ENCODE data around the gene ST7.
A peak's percentile ranks its signal among the peaks of the same experiment; 100 is the strongest.
"Not testable (repeated sequence)": the region's sequence is repeated elsewhere in the genome, so short reads cannot be mapped to it uniquely, and the experiment has no call there.

Gene ST7

DNA sequence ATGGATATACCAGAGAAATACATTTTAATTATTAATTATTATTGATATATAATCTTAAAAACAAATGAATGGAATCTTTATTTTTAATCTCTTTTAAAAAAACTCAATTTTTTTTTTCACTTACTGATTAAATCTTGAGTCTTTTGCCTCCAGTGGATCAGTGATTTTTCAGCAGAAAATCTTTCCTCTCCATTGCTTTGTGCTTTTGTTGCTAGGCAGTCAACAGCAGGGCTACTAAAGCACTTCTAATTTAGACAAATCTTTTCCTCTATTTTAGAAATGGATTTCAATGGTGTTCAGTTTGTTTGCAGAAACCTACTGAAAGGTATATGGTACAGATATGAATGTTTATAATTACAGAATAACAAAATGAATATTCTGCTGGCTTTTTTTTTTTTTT, 143.6 kb downstream of the ST7 start:
- DNase-seq (ENCODE audit: low spot score) = no peak

GRCh38 chr7:117097860-117098259, 144.6 kb downstream of the ST7 start:
- no peak for DNase-seq (ENCODE audit: low spot score)

- DNase-seq (ENCODE audit: low spot score) = peak; percentile 71
Observed at GRCh38 chr7:117098457-117098856, 145.2 kb downstream of the ST7 start.

DNA sequence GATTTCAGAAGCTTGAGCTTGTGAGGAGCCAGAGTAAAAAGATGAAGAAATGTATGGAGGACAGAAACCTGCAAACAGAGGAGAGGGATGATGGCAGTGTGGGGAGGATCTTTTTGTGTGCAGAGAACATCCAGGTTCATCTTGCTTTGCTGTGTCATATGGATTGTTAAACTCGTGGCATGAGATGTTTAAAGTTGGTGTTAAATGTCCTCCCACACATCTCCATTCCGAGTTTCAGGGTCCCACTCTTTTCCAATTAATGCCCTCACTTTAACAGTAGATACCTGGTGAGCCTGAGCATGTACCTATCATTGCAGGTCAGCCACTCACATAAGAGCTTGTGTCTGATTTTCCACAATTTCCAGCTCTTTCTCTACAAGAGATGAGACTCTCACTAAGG, 147.7 kb downstream of the ST7 start:
- no peak for DNase-seq (ENCODE audit: low spot score)

GRCh38 chr7:117110480-117111315, 157.4 kb downstream of the ST7 start:
- DNase-seq (ENCODE audit: low spot score) = no peak

- no peak for DNase-seq (ENCODE audit: low spot score)
Observed at GRCh38 chr7:117111535-117111934, 158.2 kb downstream of the ST7 start.

DNA sequence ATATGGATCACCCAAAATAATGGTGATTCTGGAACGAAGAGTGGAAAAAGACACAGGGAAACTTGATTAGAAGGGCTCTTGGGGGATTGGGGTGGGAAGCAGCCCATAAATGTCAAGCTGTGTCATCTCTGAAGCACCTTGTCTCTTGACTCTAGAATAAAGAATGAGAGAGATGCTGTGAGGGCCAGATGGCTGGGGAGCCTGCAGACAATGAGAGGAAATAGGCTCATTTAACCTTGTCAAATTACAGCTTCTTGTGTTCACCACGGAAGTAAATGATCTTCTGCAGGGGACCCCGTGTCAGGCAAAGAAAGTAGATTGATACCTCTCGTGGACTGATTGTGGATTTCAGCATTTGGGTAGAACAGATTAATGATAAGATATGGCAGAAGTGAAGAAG, 159.3 kb downstream of the ST7 start:
- DNase-seq (ENCODE audit: low spot score) = no peak

DNA sequence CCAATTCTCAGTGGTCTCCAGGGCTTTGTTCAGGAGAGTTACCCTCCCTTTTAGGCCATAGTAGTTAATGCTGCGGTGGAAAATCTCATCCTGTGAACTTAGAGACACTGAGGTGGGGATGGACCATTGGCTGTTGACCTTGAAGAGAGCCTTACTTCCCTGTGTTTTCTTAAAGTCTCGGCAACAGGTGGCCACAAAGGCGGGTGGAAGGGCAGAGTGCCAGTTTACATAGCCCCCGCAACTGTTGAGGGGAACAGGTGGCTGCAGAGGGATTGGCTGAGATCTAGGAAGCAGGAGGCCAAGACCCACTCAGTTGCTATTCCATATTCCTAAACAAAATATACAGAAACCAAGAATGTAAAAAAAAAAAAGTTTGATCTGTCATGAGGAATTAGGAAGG, 160.6 kb downstream of the ST7 start:
- no peak for DNase-seq (ENCODE audit: low spot score)

GRCh38 chr7:117114272-117114671, 161.0 kb downstream of the ST7 start:
- DNase-seq (ENCODE audit: low spot score) = no peak

GRCh38 chr7:117116211-117116610, 162.9 kb downstream of the ST7 start:
- DNase-seq (ENCODE audit: low spot score) = no peak

DNA sequence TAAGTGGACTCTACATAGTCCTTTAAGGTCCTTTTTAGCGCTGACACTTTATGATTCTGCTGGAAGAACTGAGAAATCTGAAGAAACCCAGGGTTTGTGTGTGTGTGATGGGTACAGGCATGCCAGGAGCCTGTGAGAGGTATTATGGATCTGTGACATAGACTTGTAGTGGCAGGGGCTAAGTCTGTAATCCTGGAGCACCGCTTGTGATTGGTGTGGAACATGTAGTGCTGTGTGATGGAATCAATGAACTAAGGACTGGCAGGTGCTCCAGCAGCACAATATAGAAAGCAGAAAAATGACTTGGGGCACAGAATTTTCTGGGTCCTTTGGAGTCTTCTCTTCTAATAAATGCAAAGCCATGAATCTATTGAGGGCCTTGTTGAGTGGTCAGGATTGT, 163.9 kb downstream of the ST7 start:
- DNase-seq (ENCODE audit: low spot score) = no peak

- DNase-seq (ENCODE audit: low spot score) = no peak
Observed at GRCh38 chr7:117118579-117119180, 165.4 kb downstream of the ST7 start.

- DNase-seq (ENCODE audit: low spot score) = peak; percentile 33
Observed at GRCh38 chr7:117119192-117119924, 166.1 kb downstream of the ST7 start.

DNA sequence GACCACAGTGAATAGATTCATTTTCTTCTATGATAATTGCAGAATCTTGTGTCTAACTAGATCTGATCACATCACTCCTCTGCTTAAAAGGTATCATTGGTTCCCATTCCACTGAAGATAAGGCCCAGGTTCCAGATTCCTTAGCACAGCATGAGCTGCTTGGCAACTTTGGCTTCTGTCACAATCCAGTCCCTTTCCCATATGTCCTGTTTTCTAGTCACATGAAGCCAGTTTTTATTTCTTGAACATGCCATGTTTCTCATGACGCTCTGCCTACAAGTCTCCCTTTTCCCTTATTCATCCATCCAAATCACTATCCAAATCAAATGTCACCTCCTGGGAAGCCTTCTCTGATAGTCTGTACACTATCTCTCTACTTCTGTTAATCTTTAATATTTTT, 167.0 kb downstream of the ST7 start:
- DNase-seq (ENCODE audit: low spot score) = not testable (repeated sequence)

DNA sequence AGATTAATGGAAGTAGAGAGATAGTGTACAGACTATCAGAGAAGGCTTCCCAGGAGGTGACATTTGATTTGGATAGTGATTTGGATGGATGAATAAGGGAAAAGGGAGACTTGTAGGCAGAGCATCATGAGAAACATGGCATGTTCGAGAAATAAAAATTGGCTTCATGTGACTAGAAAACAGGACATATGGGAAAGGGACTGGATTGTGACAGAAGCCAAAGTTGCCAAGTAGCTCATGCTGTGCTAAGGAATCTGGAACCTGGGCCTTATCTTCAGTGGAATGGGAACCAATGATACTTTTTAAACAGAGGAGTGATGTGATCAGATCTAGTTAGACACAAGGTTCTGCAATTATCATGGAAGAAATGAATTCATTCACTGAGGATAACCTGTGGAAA, 168.7 kb downstream of the ST7 start:
- DNase-seq (ENCODE audit: low spot score) = not testable (repeated sequence)

GRCh38 chr7:117122536-117122935, 169.2 kb downstream of the ST7 start:
- DNase-seq (ENCODE audit: low spot score) = no peak

GRCh38 chr7:117123311-117123926, 170.1 kb downstream of the ST7 start:
- no peak for DNase-seq (ENCODE audit: low spot score)

DNA sequence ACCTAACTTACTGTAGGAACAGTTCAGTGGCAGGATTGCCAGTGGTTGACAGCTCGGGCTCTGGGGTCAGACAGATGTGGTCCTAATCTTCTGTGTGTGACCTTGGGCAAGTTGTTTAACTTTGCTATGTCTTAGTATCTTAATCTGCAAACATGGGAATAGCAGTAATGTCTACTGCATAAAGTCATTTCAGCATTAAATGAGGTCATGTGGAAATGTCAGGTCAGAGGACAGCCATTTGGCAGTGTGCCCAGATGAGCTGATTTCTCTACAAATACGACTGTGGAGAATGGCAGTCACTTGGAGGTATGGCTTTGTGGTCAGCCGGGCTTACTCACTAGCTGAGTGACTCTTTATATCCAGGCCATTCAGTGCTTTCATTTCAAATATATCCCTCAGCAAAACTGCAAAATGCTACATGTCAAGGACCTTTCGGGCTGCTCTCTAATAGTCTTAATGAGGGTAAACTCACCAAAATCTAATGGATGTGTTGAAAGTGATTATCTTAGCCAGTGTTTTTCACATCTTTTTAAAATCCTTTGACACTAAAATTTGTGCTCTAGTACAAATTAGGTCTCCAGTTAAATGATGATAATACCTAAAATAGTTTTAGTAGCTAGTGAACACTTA, 171.4 kb downstream of the ST7 start:
- DNase-seq (ENCODE audit: low spot score) = peak; percentile 61

- no peak for DNase-seq (ENCODE audit: low spot score)
Observed at GRCh38 chr7:117126676-117127075, 173.4 kb downstream of the ST7 start.

GRCh38 chr7:117127585-117128168, 174.4 kb downstream of the ST7 start:
- no peak for DNase-seq (ENCODE audit: low spot score)

- no peak for DNase-seq (ENCODE audit: low spot score)
Observed at GRCh38 chr7:117129521-117129955, 176.2 kb downstream of the ST7 start.

DNA sequence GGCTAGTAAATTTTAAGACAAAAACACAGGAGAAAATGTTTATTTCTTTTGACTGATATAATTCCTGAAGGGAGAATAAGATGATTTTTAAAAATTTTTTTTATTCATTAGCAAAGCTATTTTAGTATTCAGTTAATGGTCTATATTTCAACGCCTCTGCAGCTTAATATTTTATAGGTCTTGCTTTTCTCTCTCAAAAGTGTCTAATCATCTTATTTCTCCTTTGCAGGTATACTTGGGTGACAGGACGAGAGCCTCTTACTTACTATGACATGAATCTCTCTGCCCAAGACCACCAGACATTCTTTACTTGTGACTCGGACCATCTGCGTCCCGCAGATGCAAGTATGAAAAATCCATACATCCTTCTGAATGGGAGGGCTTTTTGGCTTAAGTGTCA, 177.0 kb downstream of the ST7 start:
- no peak for DNase-seq (ENCODE audit: low spot score)

Measured in AG08396 (cell line).